CD14-positive monocyte (primary cell): ENCODE measurements around the gene CALML4. TPM values are rescaled to one million over a fixed set of nuclear protein-coding genes. Genes with fewer than 3 reads are reported as not detected.
A peak's percentile ranks its signal among the peaks of the same experiment; 100 is the strongest.

ENCODE experiments used
- DNase-seq, 3 donors: peaks; one replicate each; pipeline ENCODE4 v3.0.0-alpha.2; 2011 to 2022
- H2AFZ ChIP-seq: 2 replicates; pipeline ENCODE4 v1.6.0; 2012; ENCODE audit warnings: mild to moderate bottlenecking, low read depth, low read length, inconsistent platforms; ENCODE audit not compliant: insufficient read depth, poor library complexity, severe bottlenecking
- H3K27ac ChIP-seq, 2 donors: 1 replicate in 1 of 2; 2 replicates in 1 of 2; pipeline ENCODE4 v1.5.1; 2012 to 2013; ENCODE audit warnings: low read length in 2 of 2, control low read depth in 1 of 2, inconsistent platforms in 1 of 2, low read depth in 1 of 2, mild to moderate bottlenecking in 1 of 2
- H3K27me3 ChIP-seq, 2 donors: one replicate each; pipeline versions ENCODE4 v1.6.0 to v1.6.1; 2011 to 2013; ENCODE audit warnings: low read length in 2 of 2; ENCODE audit not compliant: control insufficient read depth in 2 of 2, insufficient read depth in 2 of 2
- H3K36me3 ChIP-seq, 2 donors: replicated peaks in 1 of 2; 1 replicate in 1 of 2; 2 replicates in 1 of 2; pipeline versions ENCODE4 v1.5.1 to v1.6.1; 2012 to 2013; ENCODE audit warnings: low read length in 2 of 2, control low read depth in 1 of 2, inconsistent platforms in 1 of 2, mild to moderate bottlenecking in 1 of 2; ENCODE audit not compliant: insufficient read depth in 2 of 2, control insufficient read depth in 1 of 2
- H3K4me1 ChIP-seq, 2 donors: 1 replicate in 1 of 2; 2 replicates in 1 of 2; pipeline versions ENCODE4 v1.5.1 to v1.6.1; 2012 to 2013; ENCODE audit warnings: low read length in 2 of 2, control low read depth in 1 of 2, inconsistent platforms in 1 of 2, mild to moderate bottlenecking in 1 of 2, moderate library complexity in 1 of 2; ENCODE audit not compliant: insufficient read depth in 2 of 2, control insufficient read depth in 1 of 2
- H3K4me2 ChIP-seq: replicated peaks from 2 replicates; pipeline ENCODE3; 2012; ENCODE audit warnings: low read length, moderate library complexity, mild to moderate bottlenecking; ENCODE audit not compliant: poor library complexity, severe bottlenecking; ENCODE audit errors: extremely low read depth
- H3K4me3 ChIP-seq, 3 experiments: fragments of 200-600 bp in 1 of 3; sonication (generic) in 1 of 3; replicated peaks in 1 of 3; 1 replicate in 2 of 3; 2 replicates in 1 of 3; pipeline ENCODE4 v1.5.1; 2011 to 2013; ENCODE audit warnings: low read length in 3 of 3, mild to moderate bottlenecking in 3 of 3, control low read depth in 2 of 3, low read depth in 2 of 3, inconsistent platforms in 1 of 3, moderate library complexity in 1 of 3
- H3K79me2 ChIP-seq: 2 replicates; pipeline ENCODE4 v1.6.0; 2012; ENCODE audit warnings: mild to moderate bottlenecking, control low read depth, inconsistent platforms, low read length, moderate library complexity; ENCODE audit not compliant: insufficient read depth
- H3K9ac ChIP-seq: 2 replicates; pipeline ENCODE4 v1.6.0; 2017; ENCODE audit warnings: low read length, mild to moderate bottlenecking; ENCODE audit not compliant: insufficient read depth, poor library complexity, severe bottlenecking
- H3K9me3 ChIP-seq, 2 donors: replicated peaks in 1 of 2; 1 replicate in 1 of 2; 2 replicates in 1 of 2; pipeline versions ENCODE4 v1.5.1 to v1.6.1; 2012 to 2013; ENCODE audit warnings: low read length in 2 of 2, control low read depth in 1 of 2; ENCODE audit not compliant: control insufficient read depth in 1 of 2, insufficient read depth in 1 of 2
- H4K20me1 ChIP-seq: 2 replicates; pipeline ENCODE4 v1.6.0; 2012; ENCODE audit warnings: mild to moderate bottlenecking, low read length, control low read depth, moderate library complexity; ENCODE audit not compliant: insufficient read depth
- H3K27ac Mint-ChIP-seq, 7 donors: one replicate each; pipeline ENCODE4 v1.8.0; 2020; ENCODE audit warnings: mild to moderate bottlenecking in 7 of 7, mixed read lengths in 7 of 7, moderate library complexity in 6 of 7, inconsistent platforms in 2 of 7
- H3K27me3 Mint-ChIP-seq, 3 donors: one replicate each; pipeline ENCODE4 v1.8.0; 2021 to 2022; ENCODE audit warnings: low read depth in 3 of 3, mild to moderate bottlenecking in 3 of 3, mixed read lengths in 3 of 3, moderate library complexity in 3 of 3, inconsistent platforms in 1 of 3
- H3K36me3 Mint-ChIP-seq, 2 donors: one replicate each; pipeline ENCODE4 v1.8.0; 2020; ENCODE audit warnings: mixed read lengths in 2 of 2, inconsistent platforms in 1 of 2, mild to moderate bottlenecking in 1 of 2
- H3K4me1 Mint-ChIP-seq: one replicate; pipeline ENCODE4 v1.8.0; 2020; ENCODE audit warnings: mild to moderate bottlenecking, mixed read lengths
- H3K4me3 Mint-ChIP-seq, 2 donors: one replicate each; pipeline ENCODE4 v1.8.0; 2020; ENCODE audit warnings: mild to moderate bottlenecking in 2 of 2, mixed read lengths in 2 of 2, moderate library complexity in 1 of 2
- H3K9me3 Mint-ChIP-seq, 7 donors: one replicate each; pipeline ENCODE4 v1.8.0; 2020 to 2022; ENCODE audit warnings: mixed read lengths in 7 of 7, mild to moderate bottlenecking in 6 of 7, moderate library complexity in 6 of 7, inconsistent platforms in 2 of 7
- WGBS: methylation state at CpG from one replicate; pipeline ENCODE4 v1.1.5; 2013; ENCODE audit warnings: missing lambda C conversion rate; ENCODE audit not compliant: insufficient coverage; 5-methylcytosine and 5-hydroxymethylcytosine counted together
- intact Hi-C, 2 donors: fragments of 100-400 bp; cut with micrococcal nuclease; formaldehyde crosslinking; loops; one replicate each; pipeline versions ENCODE4 v1.15.0 to v1.15.1; 2023
- polyA plus RNA-seq, 3 donors: library from polyadenylated mRNA; depleted of rRNA in 1 of 3; unstranded in 2 of 3; stranded (reverse) in 1 of 3; fragments of 300-500 nt in 2 of 3; fragments of >200 nt in 1 of 3; fragmentation: Illumina TruSeq in 2 of 3; gene quantifications; 1 replicate in 2 of 3; 2 replicates in 1 of 3; pipeline ENCODE4 v1.2.3, GENCODE V29; 2012 to 2021
- TF ChIP-seq, protein P1 (sequence below): fragments of 200-600 bp; IDR thresholded peaks from one replicate; pipeline ENCODE4 v1.8.0; 2022; ENCODE audit warnings: antibody characterized with exemption, mild to moderate bottlenecking

The CALML4 gene
- polyA plus RNA-seq, 3 donors, result 24.3 to 44.5 (median 38.8) TPM

DNA sequence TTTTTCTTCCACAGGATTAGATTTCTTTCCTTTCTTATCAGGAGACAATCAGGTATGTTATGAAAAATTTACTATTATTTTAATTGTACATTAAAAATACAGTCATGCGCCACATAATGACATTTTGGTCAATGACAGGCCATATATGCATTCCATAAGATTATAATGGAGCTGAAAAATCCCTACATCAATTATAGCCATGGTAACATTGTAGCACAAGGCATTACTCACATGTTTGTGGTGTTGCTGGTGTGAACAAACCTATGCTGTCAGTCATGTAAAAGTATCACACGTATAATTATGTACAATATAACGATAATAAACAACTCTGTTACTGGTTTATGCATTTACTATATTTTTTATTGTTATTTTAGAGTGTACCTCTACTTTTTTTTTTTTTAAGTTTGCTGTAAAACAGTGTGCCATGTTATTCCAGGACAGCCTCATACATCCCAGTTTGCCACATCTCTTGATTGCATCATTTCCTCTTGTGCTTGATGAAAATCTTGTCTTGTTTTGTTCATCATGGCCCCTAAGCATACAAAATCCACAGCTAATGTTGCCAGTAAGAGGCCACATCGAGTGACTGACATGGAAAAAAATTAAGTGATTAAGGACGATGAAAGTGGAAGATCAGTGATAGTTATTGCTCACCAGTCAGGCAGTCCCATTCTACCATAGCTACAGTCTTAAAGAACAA is 21.4 kb downstream of the CALML4 start:
- Histone ChIP-seq H3K36me3 (peaks cover 94 to 97% of the 10 kb centered on the region in 2 donors), H3K4me1 (peaks cover 0 to 12% of the 10 kb centered on the region in 2 donors), H3K4me2 (no peak overlapping the region), H3K79me2 (peaks cover 4% of the 10 kb centered on the region), H2AFZ (no peak overlapping the region), H4K20me1 (peaks cover 83% of the 10 kb centered on the region), H3K27ac (peak overlapping the region in 1 of 2 donors; percentile 61), H3K4me3 (no peak overlapping the region), H3K9ac (no peak overlapping the region), H3K27me3 (no peaks in the 10 kb centered on the region), H3K9me3 (no peaks in the 10 kb centered on the region)
- Mint-ChIP-seq H3K27me3 (no peaks in the 10 kb centered on the region), H3K4me3 (no peak overlapping the region), H3K27ac (peak overlapping the region in 2 of 7 donors; percentile 64 to 79), H3K36me3 (peaks cover 70 to 84% of the 10 kb centered on the region in 2 donors), H3K9me3 (no peaks in the 10 kb centered on the region), H3K4me1 (peaks cover 16% of the 10 kb centered on the region)
- intact Hi-C loops, result no loop called here
- TF ChIP-seq, protein P1, sequence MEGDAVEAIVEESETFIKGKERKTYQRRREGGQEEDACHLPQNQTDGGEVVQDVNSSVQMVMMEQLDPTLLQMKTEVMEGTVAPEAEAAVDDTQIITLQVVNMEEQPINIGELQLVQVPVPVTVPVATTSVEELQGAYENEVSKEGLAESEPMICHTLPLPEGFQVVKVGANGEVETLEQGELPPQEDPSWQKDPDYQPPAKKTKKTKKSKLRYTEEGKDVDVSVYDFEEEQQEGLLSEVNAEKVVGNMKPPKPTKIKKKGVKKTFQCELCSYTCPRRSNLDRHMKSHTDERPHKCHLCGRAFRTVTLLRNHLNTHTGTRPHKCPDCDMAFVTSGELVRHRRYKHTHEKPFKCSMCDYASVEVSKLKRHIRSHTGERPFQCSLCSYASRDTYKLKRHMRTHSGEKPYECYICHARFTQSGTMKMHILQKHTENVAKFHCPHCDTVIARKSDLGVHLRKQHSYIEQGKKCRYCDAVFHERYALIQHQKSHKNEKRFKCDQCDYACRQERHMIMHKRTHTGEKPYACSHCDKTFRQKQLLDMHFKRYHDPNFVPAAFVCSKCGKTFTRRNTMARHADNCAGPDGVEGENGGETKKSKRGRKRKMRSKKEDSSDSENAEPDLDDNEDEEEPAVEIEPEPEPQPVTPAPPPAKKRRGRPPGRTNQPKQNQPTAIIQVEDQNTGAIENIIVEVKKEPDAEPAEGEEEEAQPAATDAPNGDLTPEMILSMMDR, result no peak
- DNase-seq, result no peak
- no CpG with 5 or more reads among the region's 5 CpGs for WGBS

DNA sequence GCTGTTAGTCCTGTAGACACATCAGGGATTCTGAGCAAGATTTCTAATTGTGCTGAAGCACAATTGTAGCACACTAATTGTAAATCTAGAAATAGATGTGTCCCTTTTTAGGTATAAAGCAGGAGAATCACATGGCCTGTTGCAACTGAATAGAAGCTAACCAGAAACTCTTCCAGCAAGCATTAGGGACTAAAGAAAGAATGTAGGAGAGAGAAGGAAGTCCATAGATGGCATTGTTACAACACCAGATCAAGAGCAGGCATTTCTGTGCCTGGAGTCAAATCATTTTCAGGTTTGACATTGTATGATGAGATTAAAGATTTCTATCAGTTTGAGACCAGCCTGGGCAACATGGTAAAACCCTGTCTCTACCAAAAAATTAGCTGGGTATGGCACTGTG is 27.4 kb downstream of the CALML4 start:
- Histone ChIP-seq H2AFZ (no peak overlapping the region), H3K4me3 (no peak overlapping the region), H3K9me3 (no peaks in the 10 kb centered on the region), H3K79me2 (peaks cover 16% of the 10 kb centered on the region), H3K9ac (no peak overlapping the region), H3K27ac (peak overlapping the region in 1 of 2 donors; percentile 18), H3K27me3 (no peaks in the 10 kb centered on the region), H4K20me1 (peaks cover 82% of the 10 kb centered on the region), H3K36me3 (peaks cover 75 to 95% of the 10 kb centered on the region in 2 donors), H3K4me2 (no peak overlapping the region), H3K4me1 (no peaks in the 10 kb centered on the region)
- DNase-seq, result no peak
- H3K27me3 Mint-ChIP-seq, result no peaks in the 10 kb centered on the region
- no peaks in the 10 kb centered on the region for H3K4me1 Mint-ChIP-seq
- TF ChIP-seq, protein P1, result no peak
- H3K36me3 Mint-ChIP-seq, result peaks cover 55 to 69% of the 10 kb centered on the region in 2 donors
- intact Hi-C loops, result no loop called here
- H3K4me3 Mint-ChIP-seq, result no peak overlapping the region
- no peaks in the 10 kb centered on the region for H3K9me3 Mint-ChIP-seq
- H3K27ac Mint-ChIP-seq, result peak overlapping the region in 2 of 7 donors; percentile 12 to 32
